Neural cell (in vitro differentiated cells): Measurements from ENCODE around the gene SDK1. TPM values are rescaled to one million over a fixed set of nuclear protein-coding genes. Genes with fewer than 3 reads are reported as not detected.

Experiments
- H2AFZ ChIP-seq: fragments of 200-600, 300-800 bp; sonication (generic), shearing (Covaris generic); 2 replicates; pipeline ENCODE4 v1.6.0; 2014; ENCODE audit warnings: low read depth, mild to moderate bottlenecking, antibody characterized with exemption, low read length, moderate library complexity
- H3F3A ChIP-seq: fragments of 200-600 bp; shearing (Covaris generic); 2 replicates; pipeline ENCODE4 v1.6.1; 2016; ENCODE audit warnings: mild to moderate bottlenecking, moderate library complexity, mixed read lengths, antibody characterized with exemption, low read length; ENCODE audit not compliant: insufficient read depth, poor library complexity, severe bottlenecking
- H3K27ac ChIP-seq: fragments of 200-600, 300-800 bp; sonication (generic), shearing (Covaris generic); 2 replicates; pipeline ENCODE4 v1.5.1; 2014; ENCODE audit warnings: mild to moderate bottlenecking, low read length, moderate library complexity
- H3K27me3 ChIP-seq: fragments of 300-800, 200-600 bp; sonication (generic), shearing (Covaris generic); 2 replicates; pipeline ENCODE4 v1.6.0; 2014; ENCODE audit warnings: mild to moderate bottlenecking, low read depth, low read length, moderate library complexity; ENCODE audit not compliant: insufficient read depth
- H3K36me3 ChIP-seq: fragments of 300-800, 200-600 bp; sonication (generic), shearing (Covaris generic); 2 replicates; pipeline ENCODE4 v1.5.1; 2014; ENCODE audit warnings: mild to moderate bottlenecking, antibody characterized with exemption, low read length, moderate library complexity; ENCODE audit not compliant: insufficient read depth
- H3K4me2 ChIP-seq: fragments of 300-800, 200-600 bp; sonication (generic), shearing (Covaris generic); 2 replicates; pipeline ENCODE4 v1.6.0; 2014; ENCODE audit warnings: mild to moderate bottlenecking, low read length
- H3K4me3 ChIP-seq: fragments of 300-800, 200-600 bp; sonication (generic), shearing (Covaris generic); 2 replicates; pipeline ENCODE4 v1.5.1; 2014; ENCODE audit warnings: mild to moderate bottlenecking, low read length, moderate library complexity
- H3K79me2 ChIP-seq: fragments of 200-600 bp; shearing (Covaris generic); replicated peaks from 2 replicates; pipeline ENCODE4 v1.6.0; 2014; ENCODE audit warnings: mild to moderate bottlenecking, low read length, moderate library complexity; ENCODE audit not compliant: insufficient read depth
- H3K9ac ChIP-seq: fragments of 300-800, 200-600 bp; sonication (generic), shearing (Covaris generic); 2 replicates; pipeline ENCODE4 v1.6.1; 2016; ENCODE audit warnings: mild to moderate bottlenecking, low read length, mixed read lengths
- H3K9me2 ChIP-seq: fragments of 200-600 bp; shearing (Covaris generic); 2 replicates; pipeline ENCODE4 v1.6.1; 2016; ENCODE audit warnings: mild to moderate bottlenecking, low read length, mixed read lengths; ENCODE audit not compliant: insufficient read depth
- H3K9me3 ChIP-seq: fragments of 200-600, 300-800 bp; sonication (generic), shearing (Covaris generic); 2 replicates; pipeline ENCODE4 v1.6.1; 2016; ENCODE audit warnings: mild to moderate bottlenecking, mixed run types, low read length, moderate library complexity, mixed read lengths
- H4K20me1 ChIP-seq: fragments of 200-600 bp; shearing (Covaris generic); 2 replicates; pipeline ENCODE4 v1.6.1; 2016; ENCODE audit warnings: mild to moderate bottlenecking, mixed run types; ENCODE audit not compliant: insufficient read depth
- CTCF ChIP-seq: fragments of 450-650 bp; IDR thresholded peaks from 2 replicates; pipeline ENCODE4 v1.5.1; 2014; ENCODE audit warnings: antibody characterized with exemption, mild to moderate bottlenecking, moderate library complexity; ENCODE audit not compliant: poor library complexity, severe bottlenecking
- EP300 ChIP-seq: fragments of 450-650 bp; conservative IDR thresholded peaks from 2 replicates; pipeline ENCODE4 v1.6.1; 2014; ENCODE audit warnings: antibody characterized with exemption, mild to moderate bottlenecking, moderate library complexity; ENCODE audit not compliant: poor library complexity, severe bottlenecking
- EZH2 ChIP-seq: fragments of 200-600, 300-800 bp; shearing (Covaris generic), sonication (generic); IDR thresholded peaks from 2 replicates; pipeline ENCODE4 v1.6.1; 2014; ENCODE audit warnings: antibody characterized with exemption, low read length, borderline replicate concordance, mild to moderate bottlenecking; ENCODE audit not compliant: insufficient read depth, poor library complexity, severe bottlenecking
- MXI1 ChIP-seq: fragments of 450-650 bp; conservative IDR thresholded peaks from 2 replicates; pipeline ENCODE4 v1.6.1; 2014; ENCODE audit warnings: antibody characterized with exemption, mild to moderate bottlenecking; ENCODE audit not compliant: poor library complexity, severe bottlenecking
- POLR2AphosphoS5 ChIP-seq: IDR thresholded peaks from 2 replicates; pipeline ENCODE4 v1.6.1; 2012
- RAD21 ChIP-seq: fragments of 450-650 bp; conservative IDR thresholded peaks from 2 replicates; pipeline ENCODE4 v1.6.1; 2014; ENCODE audit warnings: antibody characterized with exemption, mild to moderate bottlenecking, moderate library complexity
- SMC3 ChIP-seq: fragments of 450-650 bp; conservative IDR thresholded peaks from 2 replicates; pipeline ENCODE4 v1.6.1; 2014; ENCODE audit warnings: antibody characterized with exemption, mild to moderate bottlenecking, moderate library complexity; ENCODE audit not compliant: poor library complexity
- TAF1 ChIP-seq: IDR thresholded peaks from 2 replicates; pipeline ENCODE4 v1.6.1; 2012; ENCODE audit warnings: low read depth
- polyA plus RNA-seq: library from polyadenylated mRNA; depleted of rRNA; stranded (reverse); fragments of >200 nt; gene quantifications from 2 replicates; pipeline ENCODE4 v1.2.3, GENCODE V29; 2014
- TF ChIP-seq, protein P1 (sequence below): IDR thresholded peaks from 2 replicates; pipeline ENCODE4 v1.6.1; 2012; ENCODE audit warnings: borderline replicate concordance

The SDK1 gene
- polyA plus RNA-seq, 1 donor from 2014 or later: 2.7 TPM

DNA sequence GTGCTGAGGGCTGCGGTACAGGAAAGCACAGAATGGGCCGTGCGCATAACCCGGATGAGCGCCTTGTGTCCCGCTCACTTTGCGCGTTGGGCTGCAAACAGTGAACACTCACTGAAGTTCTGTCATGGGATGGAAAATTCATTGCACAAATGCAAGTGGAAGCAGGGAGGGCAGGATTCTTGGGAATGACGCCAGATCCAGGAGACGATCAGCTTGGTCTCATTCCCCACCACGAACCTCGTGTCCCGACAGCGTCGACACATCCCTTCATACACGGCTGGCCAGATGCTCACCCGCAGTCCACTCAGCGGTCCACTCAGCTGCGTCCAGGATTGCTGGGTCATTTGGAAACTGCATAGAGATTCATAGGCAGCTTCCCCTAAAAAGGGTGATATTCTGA, 607.1 kb downstream of the SDK1 start:
- Histone ChIP-seq H3K27me3 (no peaks in the 10 kb centered on the region), H3K4me3 (no peak overlapping the region), H3K4me2 (no peak overlapping the region), H3K36me3 (no peaks in the 10 kb centered on the region), H3K79me2 (no peaks in the 10 kb centered on the region), H3K9me3 (no peaks in the 10 kb centered on the region), H3F3A (no peaks in the 10 kb centered on the region), H3K27ac (no peak overlapping the region), H3K9ac (no peak overlapping the region), H2AFZ (no peak overlapping the region), H3K9me2 (no peaks in the 10 kb centered on the region), H4K20me1 (no peaks in the 10 kb centered on the region)
- TF ChIP-seq EP300 (no peak), TAF1 (no peak), CTCF (no peak), SMC3 (no peak), POLR2AphosphoS5 (no peak), RAD21 (no peak), EZH2 (no peak), MXI1 (no peak)
- TF ChIP-seq, protein P1, sequence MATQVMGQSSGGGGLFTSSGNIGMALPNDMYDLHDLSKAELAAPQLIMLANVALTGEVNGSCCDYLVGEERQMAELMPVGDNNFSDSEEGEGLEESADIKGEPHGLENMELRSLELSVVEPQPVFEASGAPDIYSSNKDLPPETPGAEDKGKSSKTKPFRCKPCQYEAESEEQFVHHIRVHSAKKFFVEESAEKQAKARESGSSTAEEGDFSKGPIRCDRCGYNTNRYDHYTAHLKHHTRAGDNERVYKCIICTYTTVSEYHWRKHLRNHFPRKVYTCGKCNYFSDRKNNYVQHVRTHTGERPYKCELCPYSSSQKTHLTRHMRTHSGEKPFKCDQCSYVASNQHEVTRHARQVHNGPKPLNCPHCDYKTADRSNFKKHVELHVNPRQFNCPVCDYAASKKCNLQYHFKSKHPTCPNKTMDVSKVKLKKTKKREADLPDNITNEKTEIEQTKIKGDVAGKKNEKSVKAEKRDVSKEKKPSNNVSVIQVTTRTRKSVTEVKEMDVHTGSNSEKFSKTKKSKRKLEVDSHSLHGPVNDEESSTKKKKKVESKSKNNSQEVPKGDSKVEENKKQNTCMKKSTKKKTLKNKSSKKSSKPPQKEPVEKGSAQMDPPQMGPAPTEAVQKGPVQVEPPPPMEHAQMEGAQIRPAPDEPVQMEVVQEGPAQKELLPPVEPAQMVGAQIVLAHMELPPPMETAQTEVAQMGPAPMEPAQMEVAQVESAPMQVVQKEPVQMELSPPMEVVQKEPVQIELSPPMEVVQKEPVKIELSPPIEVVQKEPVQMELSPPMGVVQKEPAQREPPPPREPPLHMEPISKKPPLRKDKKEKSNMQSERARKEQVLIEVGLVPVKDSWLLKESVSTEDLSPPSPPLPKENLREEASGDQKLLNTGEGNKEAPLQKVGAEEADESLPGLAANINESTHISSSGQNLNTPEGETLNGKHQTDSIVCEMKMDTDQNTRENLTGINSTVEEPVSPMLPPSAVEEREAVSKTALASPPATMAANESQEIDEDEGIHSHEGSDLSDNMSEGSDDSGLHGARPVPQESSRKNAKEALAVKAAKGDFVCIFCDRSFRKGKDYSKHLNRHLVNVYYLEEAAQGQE: no peak

DNA sequence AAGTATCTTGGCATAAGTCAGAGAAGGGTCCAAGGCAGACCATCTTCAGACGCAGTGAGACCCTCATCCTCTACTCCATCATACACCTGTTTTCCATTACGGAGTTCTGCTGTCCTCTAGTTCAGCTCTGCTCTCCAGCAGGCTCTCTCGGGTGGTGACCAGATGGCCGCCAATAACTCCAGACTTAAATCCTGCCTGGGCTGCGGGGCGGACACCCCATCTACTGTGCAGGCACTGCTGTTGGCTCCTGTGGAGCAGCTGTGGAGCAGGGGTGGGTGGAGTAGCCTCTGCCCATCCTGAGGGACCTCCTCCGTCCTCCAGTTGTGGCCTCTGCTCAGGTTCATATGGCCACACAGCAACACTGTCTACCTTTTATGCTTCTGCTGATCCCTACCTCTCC, 608.1 kb downstream of the SDK1 start:
- no peaks in the 10 kb centered on the region for H3K79me2 ChIP-seq
- no peak overlapping the region for H3K9ac ChIP-seq
- H4K20me1 ChIP-seq: no peaks in the 10 kb centered on the region
- no peak overlapping the region for H3K4me2 ChIP-seq
- H3K36me3 ChIP-seq: no peaks in the 10 kb centered on the region
- H3K4me3 ChIP-seq: no peak overlapping the region
- H3F3A ChIP-seq: no peaks in the 10 kb centered on the region
- H3K27ac ChIP-seq: no peak overlapping the region
- H2AFZ ChIP-seq: no peak overlapping the region
- H3K27me3 ChIP-seq: no peaks in the 10 kb centered on the region
- no peak for TF ChIP-seq MXI1
- no peaks in the 10 kb centered on the region for H3K9me2 ChIP-seq
- no peaks in the 10 kb centered on the region for H3K9me3 ChIP-seq

DNA sequence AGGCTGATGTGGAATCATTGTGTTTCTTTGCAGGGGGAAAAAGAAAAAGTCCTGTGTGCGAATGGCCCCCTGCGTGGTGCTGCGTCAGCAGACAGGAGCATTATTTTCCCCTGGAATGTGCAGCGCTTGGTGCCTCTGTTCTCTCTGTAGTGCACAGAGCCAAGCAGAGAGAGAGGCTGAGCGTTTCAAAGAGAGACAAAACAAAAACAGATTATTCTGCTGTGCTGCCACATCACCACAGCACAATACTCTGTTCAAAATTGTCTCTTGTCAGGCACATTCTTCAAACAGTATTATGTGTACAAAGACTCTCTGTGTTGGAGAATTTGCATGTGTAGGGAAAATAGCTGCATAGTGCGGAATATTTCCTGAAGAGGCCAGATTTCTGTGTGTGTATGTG, 609.0 kb downstream of the SDK1 start:
- no peak overlapping the region for H3K4me2 ChIP-seq

More for the DNA sequence above, 609.0 kb downstream of the SDK1 start:
- Histone ChIP-seq H2AFZ (no peak overlapping the region), H4K20me1 (no peaks in the 10 kb centered on the region), H3K9me3 (no peaks in the 10 kb centered on the region), H3K79me2 (no peaks in the 10 kb centered on the region), H3K27ac (no peak overlapping the region), H3K9me2 (no peaks in the 10 kb centered on the region), H3K36me3 (no peaks in the 10 kb centered on the region), H3K4me3 (no peak overlapping the region), H3K27me3 (no peaks in the 10 kb centered on the region), H3F3A (no peaks in the 10 kb centered on the region), H3K9ac (no peak overlapping the region)
- TF ChIP-seq MXI1 (no peak), TAF1 (no peak), CTCF (no peak)
- TF ChIP-seq, protein P1: no peak
